ENCODE results near the gene MYO10.

GRCh38 chr5:16768184-16768583 is 167.9 kb downstream of the MYO10 start:
- no peak for TF ChIP-seq REST (IDR thresholded peaks at IDR 0.05; ENCODE audit: low read depth)
- TF ChIP-seq CEBPB (IDR thresholded peaks at IDR 0.05): no peak
- no peak for TF ChIP-seq NFIC (IDR thresholded peaks at IDR 0.05)
- no peak for TF ChIP-seq USF1 (IDR thresholded peaks at IDR 0.05)
- TF ChIP-seq YY1 (IDR thresholded peaks at IDR 0.05; ENCODE audit: low read depth): no peak
- TF ChIP-seq TAF1 (IDR thresholded peaks at IDR 0.05; ENCODE audit: low read depth): no peak
- TF ChIP-seq TEAD4 (IDR thresholded peaks at IDR 0.05): no peak
- no peak for TF ChIP-seq MAX (IDR thresholded peaks at IDR 0.05)
- TF ChIP-seq EP300 (IDR thresholded peaks at IDR 0.05; ENCODE audit: borderline replicate concordance): no peak
- TF ChIP-seq RAD21 (IDR thresholded peaks at IDR 0.05; ENCODE audit: low read depth): no peak
- TF ChIP-seq EGR1 (IDR thresholded peaks at IDR 0.05): no peak
- no peak for TF ChIP-seq ZBTB7A (IDR thresholded peaks at IDR 0.05; ENCODE audit: low read depth)
- no peak for TF ChIP-seq CREB1 (IDR thresholded peaks at IDR 0.05; ENCODE audit: low read depth)
- no peak for TF ChIP-seq FOXM1 (IDR thresholded peaks at IDR 0.05; ENCODE audit: borderline replicate concordance, low read depth)
